Mucosa of descending colon (tissue), 3 donors: ENCODE results near the gene ZNF385D. TPM values are rescaled to one million over a fixed set of nuclear protein-coding genes. Genes with fewer than 3 reads are reported as not detected.

Source experiments
- ATAC-seq: fragments of 200-7000 bp; cut with Tn5 transposase; one replicate; pipeline ENCODE4 v1.9.1; 2020; ENCODE audit warnings: mild to moderate bottlenecking, moderate library complexity
- DNase-seq, 3 donors: peaks; one replicate each; pipeline ENCODE4 v3.0.0-alpha.2; 2020
- H3K36me3 ChIP-seq: fragments of 200-600 bp; one replicate; pipeline ENCODE4 v1.8.0; 2021; ENCODE audit warnings: low read depth, mild to moderate bottlenecking
- H3K4me1 ChIP-seq: fragments of 200-600 bp; one replicate; pipeline ENCODE4 v1.8.0; 2021; ENCODE audit warnings: low read depth, mild to moderate bottlenecking
- H3K4me3 ChIP-seq: fragments of 200-600 bp; one replicate; pipeline ENCODE4 v1.8.0; 2021; ENCODE audit warnings: mild to moderate bottlenecking
- H3K9me3 ChIP-seq: fragments of 200-600 bp; one replicate; pipeline ENCODE4 v1.8.0; 2021; ENCODE audit warnings: mild to moderate bottlenecking
- intact Hi-C, 2 donors: fragments of 100-400 bp; cut with DNase I in 1 of 2; cut with micrococcal nuclease in 1 of 2; formaldehyde crosslinking; loops; one replicate each; pipeline versions ENCODE4 v1.11.0 to v1.11.1; 2022; cut with DNase I, micrococcal nuclease
- total RNA-seq, 3 donors: library from RNA; stranded (reverse); fragmentation: NEBNext Ultra II Directional in 2 of 3; extraction: Animal tissue kit (Norgen Biotek cat#: 25700) in 2 of 3; gene quantifications; one replicate each; pipeline versions ENCODE4 v1.2.1 to v1.2.4, GENCODE V29; 2021 to 2023
- TF ChIP-seq, protein P1 (sequence below): fragments of 200-600 bp; IDR thresholded peaks from one replicate; pipeline ENCODE4 v1.8.0; 2022; ENCODE audit warnings: antibody characterized with exemption, mild to moderate bottlenecking
- donor health status: DM: no; HTN: no; CAD: no; lungs with moderate emphysema.
- donor health status: DM: no; HTN: no; CAD: no.
- donor health status: DM: no; HTN: yes; CAD: no.

Gene ZNF385D
- total RNA-seq, 3 donors from 2014 or later, result 1.9 to 3.1 (median 2.8) TPM

DNA sequence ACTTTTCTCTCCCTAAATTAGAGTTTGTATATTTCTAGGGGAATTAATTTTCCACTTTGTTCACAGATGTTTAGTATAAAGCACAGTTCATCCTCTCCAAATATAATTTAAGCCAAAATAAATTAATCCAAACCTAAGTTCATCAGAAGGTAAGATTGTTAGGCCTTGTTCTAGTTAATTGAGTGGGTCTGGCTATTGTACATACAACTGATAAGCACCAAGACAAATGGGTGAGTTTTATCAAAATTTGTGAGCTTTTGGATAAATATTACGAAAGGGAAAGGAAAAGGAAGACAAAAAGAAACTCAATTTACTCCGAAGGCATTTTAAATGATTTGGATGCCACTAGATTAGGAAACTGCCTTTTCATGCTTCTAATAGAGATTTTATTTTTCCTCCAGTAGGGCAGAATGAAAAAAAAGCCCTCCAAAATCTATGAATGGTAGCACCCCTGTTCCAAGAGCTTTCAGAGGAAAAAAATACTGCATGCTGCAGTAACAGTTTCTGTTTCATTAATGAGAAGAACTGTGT, 304.0 kb downstream of the ZNF385D start:
- TF ChIP-seq, protein P1, sequence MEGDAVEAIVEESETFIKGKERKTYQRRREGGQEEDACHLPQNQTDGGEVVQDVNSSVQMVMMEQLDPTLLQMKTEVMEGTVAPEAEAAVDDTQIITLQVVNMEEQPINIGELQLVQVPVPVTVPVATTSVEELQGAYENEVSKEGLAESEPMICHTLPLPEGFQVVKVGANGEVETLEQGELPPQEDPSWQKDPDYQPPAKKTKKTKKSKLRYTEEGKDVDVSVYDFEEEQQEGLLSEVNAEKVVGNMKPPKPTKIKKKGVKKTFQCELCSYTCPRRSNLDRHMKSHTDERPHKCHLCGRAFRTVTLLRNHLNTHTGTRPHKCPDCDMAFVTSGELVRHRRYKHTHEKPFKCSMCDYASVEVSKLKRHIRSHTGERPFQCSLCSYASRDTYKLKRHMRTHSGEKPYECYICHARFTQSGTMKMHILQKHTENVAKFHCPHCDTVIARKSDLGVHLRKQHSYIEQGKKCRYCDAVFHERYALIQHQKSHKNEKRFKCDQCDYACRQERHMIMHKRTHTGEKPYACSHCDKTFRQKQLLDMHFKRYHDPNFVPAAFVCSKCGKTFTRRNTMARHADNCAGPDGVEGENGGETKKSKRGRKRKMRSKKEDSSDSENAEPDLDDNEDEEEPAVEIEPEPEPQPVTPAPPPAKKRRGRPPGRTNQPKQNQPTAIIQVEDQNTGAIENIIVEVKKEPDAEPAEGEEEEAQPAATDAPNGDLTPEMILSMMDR, result no peak
- intact Hi-C loops, result no loop called here
- ATAC-seq, result no peak

DNA sequence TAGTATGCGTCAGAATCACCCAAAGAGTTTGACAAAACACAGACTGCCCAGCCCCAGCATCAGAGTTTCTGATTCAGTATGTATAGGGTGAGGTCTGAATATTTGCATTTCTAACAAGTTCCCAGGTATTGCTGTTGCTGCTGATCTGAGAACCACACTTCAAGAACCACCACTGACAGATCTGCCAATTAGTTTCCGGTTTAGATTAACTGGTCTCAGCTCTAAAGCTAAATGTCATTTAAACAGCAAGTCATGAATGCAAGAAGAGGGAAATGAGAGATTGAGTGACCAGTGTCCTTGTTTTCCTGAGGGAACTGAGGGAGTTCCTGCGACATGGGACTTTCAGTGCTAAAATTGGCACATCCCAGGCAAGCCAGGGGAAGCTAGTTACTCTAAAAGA, 305.0 kb downstream of the ZNF385D start:
- DNase-seq (no peak), ATAC-seq (no peak)
- intact Hi-C loops, result no loop called here
- Histone ChIP-seq H3K4me3 (no peak overlapping the region), H3K4me1 (no peaks in the 10 kb centered on the region), H3K36me3 (no peaks in the 10 kb centered on the region), H3K9me3 (peaks cover 3% of the 10 kb centered on the region)
- TF ChIP-seq, protein P1, result no peak

More for the DNA sequence above, 304.0 kb downstream of the ZNF385D start:
- DNase-seq, result no peak
- H3K9me3 ChIP-seq, result peaks cover 6% of the 10 kb centered on the region
- H3K4me1 ChIP-seq, result no peaks in the 10 kb centered on the region
- H3K36me3 ChIP-seq, result no peaks in the 10 kb centered on the region
- H3K4me3 ChIP-seq, result no peak overlapping the region

- TF ChIP-seq, protein P1, result no peak
- ATAC-seq (no peak), DNase-seq (no peak)
- Histone ChIP-seq H3K4me3 (no peak overlapping the region), H3K36me3 (no peaks in the 10 kb centered on the region), H3K9me3 (peaks cover 9% of the 10 kb centered on the region), H3K4me1 (no peaks in the 10 kb centered on the region)
- intact Hi-C loops, result no loop called here
Observed at GRCh38 chr3:21441821-21442220, 309.2 kb downstream of the ZNF385D start.

- no peaks in the 10 kb centered on the region for H3K36me3 ChIP-seq
- intact Hi-C loops, result no loop called here
- no peak overlapping the region for H3K4me3 ChIP-seq
- H3K9me3 ChIP-seq, result peaks cover 18% of the 10 kb centered on the region
- ATAC-seq (no peak), DNase-seq (no peak)
- TF ChIP-seq, protein P1, result no peak
- no peaks in the 10 kb centered on the region for H3K4me1 ChIP-seq
Observed at GRCh38 chr3:21436835-21437234, 314.2 kb downstream of the ZNF385D start.

GRCh38 chr3:21435871-21436270, 315.1 kb downstream of the ZNF385D start:
- Histone ChIP-seq H3K4me1 (no peaks in the 10 kb centered on the region), H3K4me3 (no peak overlapping the region), H3K9me3 (peaks cover 18% of the 10 kb centered on the region), H3K36me3 (no peaks in the 10 kb centered on the region)
- ATAC-seq (no peak), DNase-seq (no peak)
- intact Hi-C loops, result no loop called here
- TF ChIP-seq, protein P1, result no peak

DNA sequence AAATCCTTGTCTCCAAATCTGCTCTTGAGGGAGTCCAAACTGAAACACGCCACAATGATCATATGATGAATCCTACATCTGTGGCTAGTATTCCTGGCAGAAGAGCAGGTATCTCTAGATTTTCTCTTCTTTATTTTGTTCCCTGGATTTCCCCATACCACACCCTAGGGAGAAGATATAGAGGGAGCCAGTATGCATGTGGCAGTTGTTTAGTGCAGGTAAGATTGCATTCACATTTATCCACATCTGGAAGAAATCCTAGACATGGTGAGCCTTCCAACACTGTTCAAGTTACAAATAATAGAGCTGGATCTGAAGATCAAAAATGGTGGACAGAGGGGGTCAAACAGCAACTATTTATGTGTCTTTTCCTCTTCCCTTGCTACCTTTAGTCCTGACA, 316.7 kb downstream of the ZNF385D start:
- Histone ChIP-seq H3K4me3 (no peak overlapping the region), H3K9me3 (peaks cover 18% of the 10 kb centered on the region), H3K4me1 (no peaks in the 10 kb centered on the region), H3K36me3 (no peaks in the 10 kb centered on the region)
- DNase-seq (no peak), ATAC-seq (no peak)
- TF ChIP-seq, protein P1, result no peak
- intact Hi-C loops, result no loop called here
